Right renal cortex interstitium (tissue), 3 donors: ENCODE data around the gene NR1H2. TPM values are rescaled to one million over a fixed set of nuclear protein-coding genes. Genes with fewer than 3 reads are reported as not detected.
"Not testable (repeated sequence)": the region's sequence is repeated elsewhere in the genome, so short reads cannot be mapped to it uniquely, and the experiment has no call there.

ENCODE experiments used
- DNase-seq, 3 donors: peaks; one replicate each; pipeline ENCODE4 v3.0.0-alpha.2; 2013; ENCODE audit warnings: low read depth in 3 of 3, low spot score in 2 of 3
- polyA plus RNA-seq, 3 donors: library from polyadenylated mRNA; unstranded; fragments of 120-200 nt; gene quantifications; one replicate each; pipeline ENCODE4 v1.2.1, GENCODE V29; 2013; ENCODE audit not compliant: insufficient read length in 3 of 3

NR1H2 gene
- polyA plus RNA-seq, 3 donors = 25.9 to 28.8 (median 27.6) TPM

- no peak for DNase-seq
These were observed 31.5 kb upstream of the NR1H2 start for GRCh38 chr19:50344661-50345318.

GRCh38 chr19:50347089-50347581, 29.1 kb upstream of the NR1H2 start:
- DNase-seq = not testable (repeated sequence)

GRCh38 chr19:50349277-50350057, 26.8 kb upstream of the NR1H2 start:
- no peak for DNase-seq

DNA sequence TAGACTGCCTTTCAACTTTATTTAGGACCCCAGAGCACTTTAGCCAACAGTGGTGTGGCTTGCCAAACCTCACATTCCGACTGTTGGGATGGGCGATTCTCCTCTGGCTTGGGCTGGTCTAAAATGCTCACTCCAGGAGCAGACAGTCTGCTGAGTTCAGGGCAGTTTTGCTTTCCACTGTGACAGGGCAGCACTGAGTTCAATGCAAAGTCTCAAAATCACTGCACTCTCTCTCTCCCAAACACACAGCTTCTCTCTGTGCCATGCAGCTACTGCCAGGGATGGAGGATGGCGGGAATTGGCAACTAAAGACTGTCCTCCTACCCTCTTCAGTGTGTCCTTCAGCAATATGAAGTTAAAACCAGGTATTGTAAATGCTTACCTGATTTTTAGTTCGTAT, 24.0 kb upstream of the NR1H2 start:
- DNase-seq = no peak

GRCh38 chr19:50353487-50353880, 22.8 kb upstream of the NR1H2 start:
- not testable (repeated sequence) for DNase-seq

- DNase-seq = no peak
These were observed 19.5 kb upstream of the NR1H2 start for GRCh38 chr19:50356691-50357177.

DNA sequence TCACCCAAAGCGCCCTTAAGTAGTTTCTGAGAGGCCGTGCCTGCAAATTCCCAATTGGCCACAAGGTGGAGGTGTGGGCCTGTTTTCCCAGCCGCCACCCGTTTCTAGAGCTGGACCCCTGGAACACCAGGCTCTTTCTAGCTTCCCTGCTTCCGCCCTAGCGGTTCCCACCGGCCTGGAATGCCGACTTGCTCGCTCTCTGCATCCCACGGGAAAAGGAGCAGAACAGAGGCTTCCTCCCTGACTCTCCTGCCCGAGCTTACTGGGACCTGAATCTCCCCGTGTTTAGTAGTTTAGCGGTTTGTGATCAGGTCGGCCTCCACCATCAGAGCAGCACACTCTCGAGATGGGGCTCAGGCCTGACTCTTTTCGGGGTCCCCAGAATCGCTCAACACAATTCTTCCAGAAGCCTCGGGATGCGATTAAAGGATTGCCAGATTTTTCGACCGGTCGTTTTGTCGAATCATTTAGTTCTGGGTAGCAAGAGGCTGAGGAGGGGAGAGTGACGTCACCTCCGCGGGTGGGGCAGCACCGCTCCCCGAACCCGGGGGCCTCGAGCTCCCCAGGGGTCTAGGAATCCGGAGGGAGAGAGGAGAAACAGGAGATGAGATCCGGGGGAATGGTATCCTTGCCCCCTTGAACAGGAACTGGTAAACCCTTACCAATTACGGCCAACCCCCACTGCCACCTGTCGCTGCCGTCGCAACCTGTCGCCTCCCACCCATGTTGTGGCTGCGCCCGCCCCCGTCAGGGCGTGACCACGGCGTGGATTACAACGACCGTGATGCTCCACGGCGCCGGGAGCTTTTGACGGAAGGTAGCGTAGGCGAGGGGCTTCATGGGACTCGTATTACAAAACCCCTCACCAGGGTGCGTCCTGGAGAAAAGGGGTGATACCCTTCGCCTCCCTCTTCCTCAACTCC, 18.8 kb upstream of the NR1H2 start:
- peak in 1 of 3 donors; percentile 40 for DNase-seq

DNA sequence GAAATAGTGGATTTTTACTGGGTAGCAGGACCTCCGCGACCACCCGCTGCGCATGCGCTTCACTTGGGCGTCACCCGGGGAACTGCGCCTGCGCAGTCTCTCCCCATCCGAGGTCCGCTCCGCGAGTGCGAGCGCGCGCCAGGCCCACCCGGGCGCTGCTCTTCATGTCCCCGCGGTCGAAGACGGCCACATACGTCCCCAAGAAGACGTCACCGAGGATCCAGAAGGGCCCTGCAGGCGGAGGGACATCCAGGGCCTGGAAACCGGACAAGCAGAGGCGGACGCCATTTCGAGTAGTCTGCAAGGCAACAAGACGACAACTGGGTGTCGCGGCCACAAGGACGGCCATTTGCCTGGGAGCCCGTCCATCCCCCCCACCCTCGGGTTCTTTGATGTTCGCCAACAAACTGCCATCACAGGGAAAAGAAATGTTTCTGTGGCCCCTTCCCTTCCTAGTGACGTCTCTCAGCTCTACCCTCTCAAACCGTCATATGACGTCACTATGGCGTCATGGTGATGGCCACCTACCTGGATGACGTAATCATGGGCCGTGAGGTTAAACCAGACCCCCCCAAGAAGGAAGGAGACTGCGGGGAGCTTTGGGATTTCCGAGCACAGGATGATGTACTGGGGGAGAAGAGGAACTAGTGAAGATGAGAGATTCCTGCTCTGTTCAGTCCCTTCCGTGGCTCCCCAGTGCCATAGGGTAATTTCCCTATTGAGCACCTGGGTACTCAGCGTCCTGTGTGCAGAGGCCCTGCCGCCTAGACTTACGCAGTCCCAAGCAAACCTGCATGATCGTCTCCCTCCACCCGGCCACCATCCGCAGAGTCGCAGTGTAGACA, 17.6 kb upstream of the NR1H2 start:
- peak in 1 of 3 donors; percentile 35 for DNase-seq

DNA sequence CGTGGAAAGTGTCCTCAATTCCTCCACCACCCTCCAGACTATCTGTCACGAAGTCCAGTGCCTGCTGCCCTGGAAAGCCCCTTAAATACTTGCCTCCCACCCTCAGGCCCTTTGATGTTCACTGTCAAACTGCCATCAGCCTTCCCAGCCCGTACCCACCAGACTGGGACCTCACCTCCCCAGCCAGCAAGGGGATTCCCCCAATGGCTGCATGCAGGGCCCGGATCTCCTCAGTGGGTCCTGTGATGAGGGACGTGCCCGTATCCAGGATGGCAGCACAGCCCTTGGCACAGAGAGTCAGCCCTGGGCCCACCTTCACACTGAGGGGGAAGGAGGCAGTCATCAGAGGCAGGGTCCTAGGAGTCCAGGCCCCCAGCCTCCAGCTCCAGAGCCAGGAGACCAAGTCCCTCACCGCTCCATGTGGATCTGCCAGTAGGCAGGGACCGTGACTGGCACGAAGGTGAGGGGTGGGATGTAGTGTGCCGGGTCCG, 16.9 kb upstream of the NR1H2 start:
- no peak for DNase-seq

DNA sequence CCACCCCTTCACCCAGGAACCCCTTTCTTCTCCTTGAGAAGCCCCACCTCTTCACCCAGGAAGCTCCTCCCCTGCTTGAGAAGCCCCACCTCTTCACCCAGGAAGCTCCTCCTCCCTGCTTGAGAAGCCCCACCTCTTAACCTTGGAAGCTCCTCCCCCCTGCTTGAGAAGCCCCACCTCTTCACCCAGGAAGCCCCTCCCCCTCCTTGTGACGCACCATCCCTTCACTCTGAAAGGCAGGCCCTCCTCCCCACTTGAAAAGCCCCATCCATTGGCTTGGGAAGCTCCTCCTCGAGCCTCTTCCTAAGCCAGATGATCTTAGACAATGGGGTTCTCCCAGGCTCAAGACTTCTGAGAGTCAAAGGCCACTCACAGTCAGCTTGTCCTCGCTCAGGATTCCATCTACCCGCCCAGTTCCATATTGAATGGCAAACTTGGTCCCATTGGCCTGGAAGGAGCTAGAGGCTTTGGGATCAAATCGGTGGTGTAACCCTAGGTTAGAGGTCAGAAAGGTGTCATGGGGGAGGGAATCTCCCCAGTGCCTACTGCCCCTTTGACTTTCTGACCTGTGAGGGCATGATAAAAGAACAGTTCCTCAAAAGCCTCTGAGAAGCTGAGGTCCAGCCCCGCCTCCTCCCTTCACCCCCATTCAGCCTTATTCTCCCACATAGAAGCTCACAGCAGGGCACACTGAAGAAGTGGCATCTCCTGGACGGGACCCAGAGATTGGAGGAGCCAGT, 14.8 kb upstream of the NR1H2 start:
- no peak for DNase-seq

- DNase-seq = no peak
These were observed 14.2 kb upstream of the NR1H2 start for GRCh38 chr19:50362030-50362412.

DNA sequence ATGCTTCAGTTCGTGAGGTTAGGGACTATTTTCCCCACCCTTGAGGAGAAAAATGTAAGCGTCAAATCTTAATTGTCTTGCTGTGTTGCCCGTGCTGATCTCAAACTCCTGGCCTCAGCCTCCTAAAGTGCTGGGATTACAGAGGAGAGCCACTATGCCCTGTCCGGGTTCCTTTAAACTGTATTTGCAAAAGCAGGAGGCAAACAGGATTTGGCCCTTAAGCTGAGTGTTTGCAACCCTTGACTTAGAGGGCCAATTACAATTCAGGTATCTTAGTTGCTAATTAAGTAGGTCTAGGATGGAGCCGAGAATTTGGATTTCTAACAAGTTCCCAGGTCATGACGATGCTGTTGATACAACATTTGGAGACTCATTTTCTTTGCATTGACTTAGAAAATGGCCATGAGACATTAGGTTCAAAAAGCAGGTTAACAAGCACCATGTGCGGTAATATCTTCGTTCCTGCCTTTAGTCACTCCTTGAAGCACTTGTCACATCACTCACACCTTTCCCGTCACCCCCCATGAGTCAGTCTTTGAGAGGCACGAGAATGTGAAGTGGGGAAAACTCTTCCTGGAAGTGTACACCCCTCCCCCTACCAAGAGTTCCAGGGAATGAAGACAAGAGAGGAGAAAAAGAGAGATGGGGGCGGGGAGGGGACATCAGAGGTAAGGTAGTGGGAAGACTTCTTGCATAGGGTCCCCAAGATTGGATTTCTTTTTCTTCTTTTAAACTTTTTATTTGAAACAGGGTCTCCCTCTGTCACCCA, 13.4 kb upstream of the NR1H2 start:
- DNase-seq = no peak

DNA sequence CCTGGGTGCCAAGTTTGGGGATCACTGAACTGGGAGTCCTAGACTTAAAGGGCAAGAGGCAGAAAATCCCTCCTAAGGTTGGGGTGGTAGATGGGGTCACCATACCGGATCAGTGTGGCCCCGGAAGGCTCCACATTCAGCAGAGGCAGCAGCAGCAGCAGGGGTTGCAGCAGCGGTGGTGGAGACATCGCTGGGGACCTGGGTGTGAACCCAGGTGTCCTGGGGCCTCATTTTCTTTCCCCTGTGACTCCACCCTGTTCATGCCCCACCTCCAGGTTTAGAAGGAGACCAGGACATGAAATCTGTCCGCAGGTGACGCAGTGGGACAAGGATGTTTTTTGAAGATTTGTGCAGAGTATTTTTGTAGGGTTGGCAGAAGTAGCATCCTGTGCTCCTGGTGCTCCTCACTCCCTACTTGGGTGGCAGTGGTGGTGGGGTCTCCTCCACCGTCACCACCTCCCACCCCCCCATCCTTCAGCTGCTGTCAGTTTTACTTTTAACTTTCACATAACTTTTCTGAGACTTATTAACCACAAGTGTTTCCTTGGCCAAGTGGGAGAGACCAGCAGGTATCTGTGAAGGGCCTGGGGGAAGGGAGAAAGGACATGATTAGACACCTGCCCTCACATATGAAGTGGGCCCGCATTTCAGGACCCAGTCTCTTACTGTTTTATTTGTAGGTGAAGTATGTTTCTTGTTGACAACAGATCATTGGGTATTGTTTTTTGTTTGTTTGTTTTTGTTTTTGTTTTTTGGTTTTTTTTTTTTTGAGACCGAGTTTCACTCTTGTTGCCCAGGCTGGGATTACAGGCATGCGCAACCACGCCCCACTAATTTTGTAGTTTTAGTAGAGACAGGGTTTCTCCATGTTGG, 10.6 kb upstream of the NR1H2 start, which contains the start of gene NAPSA:
TSS of gene NAPSA (minus strand) at position 206 of the 873 bp plus-strand sequence. CDS start at position 188, 18 bp downstream.
- DNase-seq = no peak

DNA sequence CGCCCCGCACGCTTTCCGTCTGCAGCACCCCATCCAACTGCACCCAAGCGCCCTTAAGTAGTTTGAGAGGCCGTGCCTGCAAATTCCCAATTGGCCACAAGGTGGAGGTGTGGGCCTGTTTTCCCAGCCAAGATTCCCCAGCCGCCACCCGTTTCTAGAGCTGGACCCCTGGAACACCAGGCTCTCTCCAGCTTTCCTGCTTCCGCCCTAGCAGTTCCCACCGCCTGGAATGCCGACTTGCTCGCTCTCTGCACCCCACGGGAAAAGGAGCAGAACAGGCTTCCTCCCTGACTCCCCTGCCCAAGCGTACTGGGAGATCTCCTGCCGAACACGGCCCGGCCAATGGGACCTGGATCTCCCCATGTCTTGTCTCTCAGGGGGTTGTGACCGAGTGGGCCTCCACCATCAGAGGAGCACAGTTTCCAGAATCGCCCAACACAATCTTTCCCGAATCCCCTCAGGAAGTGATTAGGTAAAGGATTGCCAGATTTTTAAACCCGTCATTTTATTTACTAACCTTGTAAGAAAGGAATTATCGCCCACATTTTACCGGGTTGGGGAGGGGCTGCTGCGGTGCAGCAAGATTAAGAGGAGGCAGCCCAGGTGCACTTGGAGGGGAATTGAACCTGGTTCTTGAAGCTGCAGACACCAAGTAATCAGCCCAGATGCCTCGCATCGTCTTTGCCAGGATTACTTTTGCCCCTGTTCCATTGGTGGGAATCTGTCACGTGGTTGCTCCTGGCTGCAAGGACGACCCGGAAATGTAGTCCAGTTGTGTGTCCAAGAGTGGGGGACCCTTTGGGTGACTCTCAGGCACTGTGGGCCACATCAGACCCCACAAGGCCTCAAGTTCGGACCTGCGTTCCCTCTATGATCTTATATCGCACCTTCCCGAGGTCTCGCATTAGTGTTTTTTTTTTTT, 7.3 kb upstream of the NR1H2 start:
- DNase-seq = peak in 1 of 3 donors; percentile 74

DNA sequence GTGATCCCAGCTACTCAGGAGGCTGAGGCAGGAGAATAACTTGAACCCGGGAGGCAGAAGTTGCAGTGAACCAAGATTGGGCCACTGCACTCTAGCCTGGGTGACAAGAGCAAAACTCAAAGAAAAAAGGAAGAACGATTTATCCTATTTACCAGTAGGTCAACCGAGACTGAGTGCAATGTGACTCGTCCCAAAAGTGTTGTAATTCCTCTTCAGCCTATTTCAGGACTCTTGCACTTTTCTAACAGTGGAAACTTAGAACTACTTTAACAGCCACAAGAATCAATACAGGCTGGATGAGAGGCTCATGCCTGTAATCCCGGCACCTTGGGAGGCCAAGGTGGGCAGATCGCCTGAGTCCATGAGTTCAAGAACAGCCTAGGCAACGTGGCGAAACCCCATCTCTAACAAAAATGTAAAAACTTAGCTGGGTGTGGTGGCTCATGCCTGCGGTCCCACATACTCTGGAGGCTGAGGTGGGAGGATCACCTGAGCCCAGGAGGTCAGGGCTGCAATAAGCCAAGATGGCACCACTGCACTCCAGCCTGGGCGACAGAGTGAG, 4.3 kb upstream of the NR1H2 start:
- DNase-seq = no peak

DNA sequence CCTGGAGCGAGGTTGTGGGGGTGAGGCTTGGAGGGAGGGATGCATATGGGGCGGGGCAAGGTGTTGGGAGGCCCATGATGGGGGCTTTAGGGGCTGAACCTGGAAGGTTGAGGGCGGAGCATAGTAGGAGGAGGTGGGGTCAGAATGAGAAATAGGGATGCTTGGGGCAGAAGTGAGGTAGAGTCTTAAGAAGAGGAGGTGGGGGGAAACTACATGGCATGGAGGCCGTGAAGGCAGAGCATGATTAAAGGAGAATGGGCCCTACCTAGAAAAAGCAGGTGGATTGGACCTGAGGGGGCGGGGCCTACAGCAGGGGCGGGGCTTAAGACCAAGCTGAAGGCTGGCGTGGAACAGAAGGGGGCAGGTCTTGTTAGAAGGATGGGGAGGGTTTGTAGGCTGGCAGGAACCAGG, 799 bp downstream of the NR1H2 start:
- DNase-seq = no peak
